ENCODE data around the gene DNHD1. TPM values are rescaled to one million over a fixed set of nuclear protein-coding genes. Genes with fewer than 3 reads are reported as not detected.
A peak's percentile ranks its signal among the peaks of the same experiment; 100 is the strongest.

DNHD1 gene
- total and polyA plus RNA-seq, 2 of the 13 experiments (the other 11 are each of a cell fraction or from before 2014, with no cell fraction given), result 2.7 to 9.3 TPM

DNA sequence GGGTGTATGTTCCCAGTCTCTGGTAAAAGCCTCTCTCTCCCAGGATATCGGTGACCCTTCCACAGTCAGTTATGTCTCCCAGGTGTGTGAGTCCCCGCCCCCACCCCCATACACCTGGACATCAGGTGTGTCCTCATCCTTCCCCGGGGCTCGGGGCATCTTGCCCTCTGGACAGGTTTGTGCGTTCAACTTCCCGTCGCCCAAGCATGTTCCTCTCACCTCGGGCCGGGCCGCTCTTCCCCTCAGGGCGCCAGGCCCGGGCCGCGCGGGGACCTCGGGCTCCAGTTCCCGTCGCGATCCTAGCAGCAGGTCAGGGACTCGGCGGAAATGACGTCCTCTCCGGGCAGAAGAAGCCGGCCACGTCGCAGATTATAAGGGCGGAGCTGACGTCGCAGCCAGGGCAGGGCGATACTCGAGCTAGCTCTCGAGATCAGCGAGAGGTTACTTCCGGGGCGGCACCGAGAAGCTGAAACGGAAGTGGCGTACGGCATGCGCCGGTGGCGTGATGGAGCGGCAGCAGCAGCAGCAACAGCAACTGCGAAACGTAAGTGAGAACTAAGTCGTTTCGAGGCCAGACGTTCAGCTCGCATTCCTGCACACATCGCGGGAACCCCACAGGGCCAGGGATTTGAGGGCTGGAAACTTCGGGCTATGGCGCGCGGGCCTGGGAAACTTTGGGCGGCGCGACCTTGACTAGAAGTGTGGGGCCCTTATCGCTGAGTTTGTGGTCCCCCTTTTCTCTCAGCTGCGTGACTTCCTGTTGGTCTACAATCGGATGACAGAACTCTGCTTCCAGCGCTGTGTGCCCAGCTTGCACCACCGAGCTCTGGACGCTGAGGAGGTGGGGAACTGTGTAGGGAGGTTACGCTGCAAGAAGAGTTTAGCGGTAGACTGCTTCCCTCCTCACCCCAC, 15.8 kb upstream of the DNHD1 start, which contains the start of the genes ARFIP2 and TIMM10B (continued):
- TF ChIP-seq, protein P1, sequence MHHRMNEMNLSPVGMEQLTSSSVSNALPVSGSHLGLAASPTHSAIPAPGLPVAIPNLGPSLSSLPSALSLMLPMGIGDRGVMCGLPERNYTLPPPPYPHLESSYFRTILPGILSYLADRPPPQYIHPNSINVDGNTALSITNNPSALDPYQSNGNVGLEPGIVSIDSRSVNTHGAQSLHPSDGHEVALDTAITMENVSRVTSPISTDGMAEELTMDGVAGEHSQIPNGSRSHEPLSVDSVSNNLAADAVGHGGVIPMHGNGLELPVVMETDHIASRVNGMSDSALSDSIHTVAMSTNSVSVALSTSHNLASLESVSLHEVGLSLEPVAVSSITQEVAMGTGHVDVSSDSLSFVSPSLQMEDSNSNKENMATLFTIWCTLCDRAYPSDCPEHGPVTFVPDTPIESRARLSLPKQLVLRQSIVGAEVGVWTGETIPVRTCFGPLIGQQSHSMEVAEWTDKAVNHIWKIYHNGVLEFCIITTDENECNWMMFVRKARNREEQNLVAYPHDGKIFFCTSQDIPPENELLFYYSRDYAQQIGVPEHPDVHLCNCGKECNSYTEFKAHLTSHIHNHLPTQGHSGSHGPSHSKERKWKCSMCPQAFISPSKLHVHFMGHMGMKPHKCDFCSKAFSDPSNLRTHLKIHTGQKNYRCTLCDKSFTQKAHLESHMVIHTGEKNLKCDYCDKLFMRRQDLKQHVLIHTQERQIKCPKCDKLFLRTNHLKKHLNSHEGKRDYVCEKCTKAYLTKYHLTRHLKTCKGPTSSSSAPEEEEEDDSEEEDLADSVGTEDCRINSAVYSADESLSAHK (CRISPR knock-in tag; IDR thresholded peaks at IDR 0.05; ENCODE audit: borderline replicate concordance), result no peak
- peak; percentile 70; the same call in 1 of the 2 replicates for TF ChIP-seq MTA1 (CRISPR knock-in tag; IDR thresholded peaks at IDR 0.05; ENCODE audit: borderline replicate concordance)
- TF ChIP-seq, protein P2, sequence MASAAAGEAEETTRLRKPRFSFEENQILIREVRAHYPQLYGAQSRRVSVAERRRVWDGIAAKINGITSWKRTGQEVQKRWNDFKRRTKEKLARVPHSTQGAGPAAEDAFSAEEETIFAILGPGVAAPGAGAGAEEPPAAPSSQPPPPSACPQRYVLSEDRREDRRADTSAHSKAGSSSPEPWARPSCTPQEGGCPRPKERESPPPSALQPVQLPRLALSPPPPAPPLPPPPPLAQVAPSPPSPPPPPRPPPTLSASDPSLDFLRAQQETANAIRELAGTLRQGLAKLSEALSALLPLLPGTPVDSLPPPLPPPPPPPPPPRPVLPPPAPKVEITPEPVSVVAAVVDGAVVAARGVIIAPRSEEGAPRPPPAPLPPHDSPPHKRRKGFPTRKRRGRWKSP (CRISPR knock-in tag; IDR thresholded peaks at IDR 0.05), result no peak; the same call in 1 of the 2 replicates
- TF ChIP-seq RARG (CRISPR knock-in tag; IDR thresholded peaks at IDR 0.05; ENCODE audit: low read depth), result no peak
- no peak for TF ChIP-seq ZNF33A (CRISPR knock-in tag; IDR thresholded peaks at IDR 0.05; ENCODE audit: borderline replicate concordance)
- TF ChIP-seq HNRNPK (IDR thresholded peaks at IDR 0.05; ENCODE audit: low read depth, low read length, poor library complexity, severe bottlenecking), result no peak
- TF ChIP-seq TBL1XR1 (IDR thresholded peaks at IDR 0.05; ENCODE audit: borderline replicate concordance, low read length, partially characterized antibody), result no peak
- TF ChIP-seq MEIS2 (CRISPR knock-in tag; IDR thresholded peaks at IDR 0.05), result peak; percentile 71
- no peak for TF ChIP-seq ZNF510 (CRISPR knock-in tag; IDR thresholded peaks at IDR 0.05; ENCODE audit: low read depth)
- no peak; the same call in 1 of the 2 replicates for TF ChIP-seq KDM1A (CRISPR knock-in tag; IDR thresholded peaks at IDR 0.05)
- TF ChIP-seq ZNF224 (CRISPR knock-in tag; IDR thresholded peaks at IDR 0.05), result no peak
- no peak for TF ChIP-seq ZNF775 (CRISPR knock-in tag; IDR thresholded peaks at IDR 0.05; ENCODE audit: borderline replicate concordance)
- no peak for TF ChIP-seq ZFP36 (IDR thresholded peaks at IDR 0.05; ENCODE audit: borderline replicate concordance, low read depth, low read length, partially characterized antibody)
- no peak for TF ChIP-seq ZNF354B (CRISPR knock-in tag; IDR thresholded peaks at IDR 0.05)
- TF ChIP-seq FOXC1 (CRISPR knock-in tag; IDR thresholded peaks at IDR 0.05; ENCODE audit: borderline replicate concordance), result no peak; the same call in 1 of the 2 replicates
- no peak for TF ChIP-seq MAFK (conservative IDR thresholded peaks at IDR 0.05 in 1 of 2, IDR thresholded peaks at IDR 0.05 in 1 of 2; ENCODE audit: low read length in 2 of 2)
- TF ChIP-seq, protein P3, sequence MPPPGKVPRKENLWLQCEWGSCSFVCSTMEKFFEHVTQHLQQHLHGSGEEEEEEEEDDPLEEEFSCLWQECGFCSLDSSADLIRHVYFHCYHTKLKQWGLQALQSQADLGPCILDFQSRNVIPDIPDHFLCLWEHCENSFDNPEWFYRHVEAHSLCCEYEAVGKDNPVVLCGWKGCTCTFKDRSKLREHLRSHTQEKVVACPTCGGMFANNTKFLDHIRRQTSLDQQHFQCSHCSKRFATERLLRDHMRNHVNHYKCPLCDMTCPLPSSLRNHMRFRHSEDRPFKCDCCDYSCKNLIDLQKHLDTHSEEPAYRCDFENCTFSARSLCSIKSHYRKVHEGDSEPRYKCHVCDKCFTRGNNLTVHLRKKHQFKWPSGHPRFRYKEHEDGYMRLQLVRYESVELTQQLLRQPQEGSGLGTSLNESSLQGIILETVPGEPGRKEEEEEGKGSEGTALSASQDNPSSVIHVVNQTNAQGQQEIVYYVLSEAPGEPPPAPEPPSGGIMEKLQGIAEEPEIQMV (CRISPR knock-in tag; IDR thresholded peaks at IDR 0.05; ENCODE audit: low read depth), result no peak
- no peak for TF ChIP-seq PAF1 (CRISPR knock-in tag; IDR thresholded peaks at IDR 0.05)
- TF ChIP-seq ZFY (CRISPR knock-in tag; IDR thresholded peaks at IDR 0.05), result peak; percentile 83
- no peak for TF ChIP-seq ZBTB1 (CRISPR knock-in tag; IDR thresholded peaks at IDR 0.05; ENCODE audit: borderline replicate concordance)
- TF ChIP-seq, protein P4, sequence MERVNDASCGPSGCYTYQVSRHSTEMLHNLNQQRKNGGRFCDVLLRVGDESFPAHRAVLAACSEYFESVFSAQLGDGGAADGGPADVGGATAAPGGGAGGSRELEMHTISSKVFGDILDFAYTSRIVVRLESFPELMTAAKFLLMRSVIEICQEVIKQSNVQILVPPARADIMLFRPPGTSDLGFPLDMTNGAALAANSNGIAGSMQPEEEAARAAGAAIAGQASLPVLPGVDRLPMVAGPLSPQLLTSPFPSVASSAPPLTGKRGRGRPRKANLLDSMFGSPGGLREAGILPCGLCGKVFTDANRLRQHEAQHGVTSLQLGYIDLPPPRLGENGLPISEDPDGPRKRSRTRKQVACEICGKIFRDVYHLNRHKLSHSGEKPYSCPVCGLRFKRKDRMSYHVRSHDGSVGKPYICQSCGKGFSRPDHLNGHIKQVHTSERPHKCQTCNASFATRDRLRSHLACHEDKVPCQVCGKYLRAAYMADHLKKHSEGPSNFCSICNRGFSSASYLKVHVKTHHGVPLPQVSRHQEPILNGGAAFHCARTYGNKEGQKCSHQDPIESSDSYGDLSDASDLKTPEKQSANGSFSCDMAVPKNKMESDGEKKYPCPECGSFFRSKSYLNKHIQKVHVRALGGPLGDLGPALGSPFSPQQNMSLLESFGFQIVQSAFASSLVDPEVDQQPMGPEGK (CRISPR knock-in tag; IDR thresholded peaks at IDR 0.05), result no peak
- TF ChIP-seq SPEN (CRISPR knock-in tag; IDR thresholded peaks at IDR 0.05; ENCODE audit: low read depth), result peak; percentile 91

All from HepG2 (cell line).